CD4-positive, alpha-beta T cell treated with Interleukin-10 for 1 hour (primary cell): Measurements from ENCODE around the gene MBNL1.

Source experiments
- DNase-seq: peaks from one replicate; pipeline ENCODE4 v3.0.0-alpha.2; 2020

Gene MBNL1

DNA sequence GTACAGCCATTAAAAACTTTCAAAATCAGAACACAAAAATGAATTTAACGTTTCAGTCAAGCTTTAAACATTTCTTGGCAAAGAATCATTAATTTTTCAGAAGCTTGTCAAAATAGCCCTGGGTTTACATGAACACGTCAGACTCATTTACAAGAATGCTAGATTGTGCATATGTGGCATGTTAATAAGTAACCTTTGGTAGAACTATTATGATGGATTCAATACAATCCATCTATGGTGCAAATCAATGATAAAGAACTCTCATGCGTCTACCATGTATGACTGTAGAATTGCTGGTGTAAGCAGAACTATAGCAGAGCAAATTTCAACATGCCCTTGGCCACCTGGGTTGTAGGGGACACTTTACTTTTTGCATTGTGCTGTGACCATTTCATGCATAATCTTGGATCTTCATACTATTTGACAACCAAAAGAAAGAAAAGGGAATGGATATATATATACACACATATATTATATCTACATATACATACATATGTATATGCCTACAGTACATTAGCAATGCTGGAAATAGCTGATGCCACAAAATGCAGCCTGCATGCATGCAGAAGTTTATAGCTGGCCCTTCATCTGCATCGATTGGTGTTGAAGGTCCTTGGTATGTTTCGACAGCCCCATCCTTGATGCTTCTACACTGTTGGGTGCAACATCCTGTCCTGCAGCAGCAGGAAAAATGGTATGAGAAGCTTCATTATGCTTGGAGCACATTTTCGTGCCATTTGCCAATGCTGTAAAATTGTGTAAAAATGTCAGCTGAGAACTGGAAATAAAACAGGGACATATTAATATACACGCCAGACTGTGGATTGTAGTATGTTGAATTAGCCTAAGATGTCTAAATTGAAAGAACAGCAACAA is 189.0 kb downstream of the MBNL1 start:
- DNase-seq = no peak

DNA sequence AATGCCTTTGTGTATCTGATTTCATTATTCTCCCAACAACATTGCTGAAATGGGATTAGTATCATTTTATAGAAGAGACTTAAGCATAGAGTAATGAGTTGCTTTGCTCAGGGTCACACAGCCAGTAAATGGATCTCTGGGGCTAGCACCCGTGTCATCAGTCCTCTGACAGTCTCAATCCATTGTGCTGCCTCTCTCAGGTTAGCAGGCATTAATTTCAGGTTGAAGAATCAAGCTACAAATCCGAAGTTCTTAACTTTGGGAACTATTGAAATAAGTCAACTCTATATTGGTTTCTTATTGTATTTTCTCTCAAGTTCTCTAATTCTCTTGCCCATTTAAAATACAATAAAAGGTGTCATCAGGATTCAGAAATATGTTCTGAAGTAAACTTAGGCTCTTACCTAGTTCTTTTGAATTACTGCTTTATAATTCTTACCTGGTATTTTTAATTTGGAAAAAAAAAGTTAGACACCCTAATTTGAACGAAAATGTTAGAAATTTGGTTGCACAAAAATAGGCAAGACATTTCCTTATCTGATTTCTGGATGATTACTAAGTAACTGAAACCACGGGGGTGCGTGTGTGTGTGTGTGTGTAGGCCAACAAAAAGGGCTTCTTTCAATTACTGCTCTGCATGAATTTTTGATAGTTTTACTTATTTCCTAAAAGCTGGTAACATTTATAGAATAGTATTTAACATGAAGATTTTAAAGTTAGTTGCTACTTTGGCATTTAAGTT is 189.8 kb downstream of the MBNL1 start:
- DNase-seq = no peak

DNA sequence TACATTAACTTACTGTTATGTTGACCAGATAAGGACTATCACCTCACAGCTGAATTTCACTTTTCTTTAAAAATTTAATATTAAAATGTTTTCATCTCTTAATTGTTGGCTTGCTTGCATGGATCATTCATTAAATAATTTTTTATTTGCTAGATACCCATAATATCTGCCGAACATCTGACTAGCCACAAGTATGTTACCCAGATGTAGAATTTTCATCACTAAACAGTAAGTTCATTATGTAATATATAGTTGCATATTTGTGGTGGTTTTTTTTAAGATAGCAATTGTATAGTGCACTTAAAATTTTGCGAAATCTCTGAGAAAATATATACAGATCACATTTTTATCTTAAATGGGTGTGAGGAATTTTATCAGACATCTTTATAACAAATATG is 190.4 kb downstream of the MBNL1 start:
- DNase-seq = no peak

DNA sequence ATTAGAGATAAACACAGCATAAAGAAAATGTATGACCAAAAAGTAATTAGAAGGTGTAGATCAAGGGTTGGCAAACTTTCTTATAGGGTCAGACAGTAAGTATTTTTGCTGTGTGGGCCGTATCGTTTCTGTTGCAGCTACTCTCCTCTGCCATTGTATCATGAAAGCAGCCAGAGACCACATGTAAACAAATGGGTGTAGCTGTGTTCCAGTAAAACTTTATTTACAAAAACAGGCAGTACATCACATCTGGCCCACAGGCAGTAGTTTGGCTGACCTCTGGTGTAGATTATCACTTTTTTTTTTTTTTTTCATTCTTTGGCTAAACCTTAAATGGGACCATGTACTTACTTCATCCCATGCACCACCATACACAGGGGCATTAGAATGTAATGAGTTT is 190.8 kb downstream of the MBNL1 start:
- DNase-seq = no peak

DNA sequence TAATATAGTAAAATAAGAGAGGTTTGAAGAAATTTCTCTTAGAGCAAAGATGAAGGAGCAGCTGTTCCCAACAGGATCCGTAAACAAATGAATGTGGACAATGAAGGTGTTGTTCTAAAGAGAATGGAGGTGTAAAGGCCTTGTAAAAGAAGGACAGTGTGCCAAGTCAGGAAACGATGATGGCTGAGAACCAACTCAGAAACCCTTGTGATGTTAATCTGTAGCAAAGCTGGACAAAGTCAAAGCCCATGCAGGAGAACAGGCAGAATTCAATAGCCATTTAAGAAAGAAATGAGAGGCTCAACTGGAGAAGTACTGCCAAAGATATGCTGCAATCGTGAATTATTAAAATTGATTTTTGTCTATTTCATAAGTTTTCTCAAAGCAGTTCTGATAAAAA is 192.2 kb downstream of the MBNL1 start:
- DNase-seq = no peak

DNA sequence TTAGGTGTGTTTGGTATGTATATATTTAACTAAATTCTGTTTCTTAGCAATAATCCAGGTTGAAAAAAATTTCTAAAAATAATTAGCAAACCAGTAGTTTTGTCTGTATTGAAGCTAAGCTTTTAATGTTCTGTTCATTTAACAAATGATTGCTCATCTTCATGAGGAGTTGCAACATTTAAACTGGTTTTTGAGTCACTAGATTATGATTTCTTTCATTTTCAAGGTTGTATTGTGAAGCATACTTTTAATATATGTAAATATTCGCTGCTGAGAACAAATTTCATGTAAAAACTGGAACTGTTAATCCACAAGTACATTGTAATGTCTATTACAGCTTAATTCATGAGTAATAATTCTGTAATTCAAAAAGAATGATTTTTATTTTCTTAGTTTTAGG is 192.7 kb downstream of the MBNL1 start:
- DNase-seq = no peak

DNA sequence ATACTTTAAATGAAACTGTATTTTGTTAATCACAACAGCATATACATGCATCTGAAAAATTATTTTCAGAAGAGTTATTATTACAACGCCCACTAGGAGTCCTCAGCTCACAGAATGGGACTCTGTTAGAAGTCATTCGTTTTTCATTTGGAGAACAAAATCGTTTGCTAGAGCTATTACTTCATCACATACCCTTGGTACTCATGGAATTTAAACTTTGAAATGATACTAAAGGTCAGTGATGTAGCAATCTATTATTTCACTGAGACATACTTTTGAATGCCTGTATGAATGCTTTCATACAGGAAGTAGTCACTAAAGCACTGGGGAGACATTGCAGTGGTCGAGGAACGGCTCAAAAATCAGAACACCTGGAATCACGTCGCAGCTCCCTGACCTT is 198.1 kb downstream of the MBNL1 start:
- DNase-seq = peak; percentile 43

DNA sequence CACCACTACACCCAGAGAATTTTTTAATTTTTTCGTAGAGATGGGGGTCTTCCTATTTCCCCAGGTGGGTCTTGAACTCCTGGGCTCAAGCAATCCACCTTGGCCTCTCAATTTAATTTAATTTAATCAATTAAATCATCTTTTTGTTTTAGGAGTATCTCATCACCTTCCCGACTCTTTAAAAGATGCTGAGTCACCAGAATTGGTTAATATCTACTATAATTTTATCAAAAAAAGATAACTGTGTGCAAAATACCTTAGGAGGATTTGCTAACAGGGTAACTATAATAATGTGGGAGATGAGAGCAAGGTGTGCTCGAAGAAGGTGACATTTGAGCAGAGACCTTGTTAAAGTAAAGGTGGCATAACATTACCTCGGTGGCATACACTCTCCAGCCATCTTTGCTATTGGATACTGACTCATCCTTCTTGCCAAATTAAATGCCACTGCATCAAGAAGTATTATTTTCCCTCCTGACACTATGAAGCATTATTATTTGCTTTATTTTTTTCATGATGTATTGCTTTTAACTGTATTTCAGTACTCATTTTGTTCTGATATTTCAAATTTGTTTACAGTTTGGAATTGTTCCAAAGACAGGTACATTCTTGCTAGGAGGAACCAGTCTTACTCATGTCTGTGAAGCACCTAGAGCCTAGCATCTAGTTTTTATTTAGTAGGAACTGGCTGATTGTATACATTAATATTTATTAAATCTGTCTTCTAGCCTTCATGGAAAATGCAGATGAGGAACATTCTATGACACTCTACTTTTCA is 200.7 kb downstream of the MBNL1 start:
- no peak for DNase-seq

DNA sequence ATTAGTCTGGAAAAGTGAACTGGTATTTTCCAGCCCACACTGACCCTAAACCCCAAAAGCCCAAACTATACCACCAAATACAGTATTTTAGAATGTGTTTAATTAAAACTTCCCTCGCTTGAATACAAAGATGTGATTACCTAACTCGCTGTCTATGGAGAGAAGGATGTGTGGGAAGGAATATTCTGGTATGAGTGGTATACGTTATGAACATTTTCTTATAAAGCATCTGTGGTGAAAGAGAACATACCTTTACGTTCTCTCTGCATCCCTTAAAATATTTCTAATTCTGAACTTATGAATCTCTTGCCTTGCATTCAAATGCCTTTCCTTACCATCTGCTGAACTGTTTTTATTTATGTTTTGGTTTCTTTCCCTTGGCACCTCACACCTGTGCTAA is 201.4 kb downstream of the MBNL1 start:
- DNase-seq = no peak

DNA sequence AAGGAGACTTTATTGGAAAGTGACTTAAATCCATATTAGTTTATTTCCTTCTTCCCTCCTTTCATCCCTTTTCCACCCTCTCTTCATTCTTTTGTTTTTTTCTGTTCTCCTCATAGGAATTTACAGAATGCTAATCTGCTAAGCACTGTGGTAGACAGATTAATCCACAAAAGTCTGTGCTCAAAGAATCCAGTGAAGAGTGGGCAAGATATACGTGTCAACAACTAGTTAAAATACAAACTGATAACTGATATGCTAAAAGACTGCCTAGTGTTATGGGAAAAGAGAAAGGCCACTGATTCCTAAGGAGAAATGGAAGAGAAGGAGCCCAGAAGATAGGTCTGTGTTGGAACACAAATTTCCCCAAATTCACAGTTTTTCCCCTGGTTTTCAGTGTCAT is 202.2 kb downstream of the MBNL1 start:
- no peak for DNase-seq

DNA sequence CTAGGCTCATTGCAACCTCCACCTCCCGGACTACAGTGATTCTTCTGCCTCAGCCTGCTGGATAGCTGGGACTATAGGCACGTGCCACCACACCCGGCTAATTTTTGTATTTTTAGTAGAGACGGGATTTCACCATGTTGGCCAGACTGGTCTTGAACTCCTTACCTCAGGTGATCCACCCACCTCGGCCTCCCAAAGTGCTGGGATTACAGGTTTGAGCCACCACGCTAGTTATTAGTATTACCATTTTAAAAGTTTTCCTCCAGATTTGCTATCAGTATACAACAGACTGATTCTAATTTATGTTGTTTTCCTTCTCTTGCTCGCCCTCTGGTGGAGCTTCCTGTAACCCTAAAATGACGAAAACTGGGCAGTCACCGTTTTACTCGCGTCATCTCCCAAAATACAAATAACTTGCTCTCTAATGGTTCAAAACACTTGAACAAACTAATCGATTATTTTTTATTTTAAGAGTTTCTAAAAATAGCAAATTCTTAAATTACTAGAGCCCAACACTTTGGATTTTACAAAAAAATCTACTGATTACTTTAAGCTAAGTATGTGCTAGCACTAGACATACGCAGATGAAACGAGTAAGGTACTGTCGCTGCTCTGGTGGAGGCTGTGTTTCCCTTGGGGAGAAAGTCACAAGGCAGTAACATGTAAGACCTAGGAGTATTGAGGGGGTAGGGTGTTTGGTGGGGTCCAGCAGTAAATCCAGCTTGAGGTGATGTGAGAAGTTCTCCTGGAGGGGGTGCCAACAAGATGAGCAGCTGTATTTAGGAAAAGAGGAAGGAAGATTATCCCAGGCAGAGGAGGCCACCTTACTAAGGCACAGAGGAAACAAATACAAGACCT is 203.3 kb downstream of the MBNL1 start:
- peak; percentile 79 for DNase-seq

DNA sequence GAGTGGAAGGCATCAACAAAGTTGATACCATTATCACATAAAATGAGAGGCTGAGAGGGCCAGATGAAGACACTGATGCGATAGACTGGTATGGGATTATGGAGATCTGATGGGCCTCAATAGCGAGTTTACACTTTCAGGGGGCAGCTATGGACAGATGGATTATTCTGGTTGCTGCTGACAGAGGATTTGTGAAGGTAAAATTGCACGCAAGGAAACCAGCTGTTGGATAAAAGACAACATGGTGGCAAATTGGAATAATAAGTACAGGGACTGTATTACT is 203.9 kb downstream of the MBNL1 start:
- no peak for DNase-seq

DNA sequence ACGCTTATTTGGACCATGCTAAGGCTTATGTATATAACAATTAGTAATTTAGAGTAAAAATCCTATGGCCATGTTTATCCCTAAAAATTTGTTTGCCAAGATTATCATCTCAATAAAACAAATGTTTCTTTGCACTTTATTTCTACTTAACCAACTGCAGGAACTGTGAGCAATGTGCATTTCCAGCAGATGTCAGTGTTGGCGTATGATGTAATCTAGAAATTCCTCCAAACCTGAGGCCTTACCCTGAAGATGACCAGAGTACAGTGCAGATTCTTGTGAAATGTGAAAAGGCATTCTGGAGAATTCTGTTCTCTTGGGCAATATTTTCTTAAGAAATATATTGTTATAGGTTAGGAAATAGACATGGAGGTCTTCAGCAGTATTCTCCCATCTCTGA is 205.9 kb downstream of the MBNL1 start:
- no peak for DNase-seq

DNA sequence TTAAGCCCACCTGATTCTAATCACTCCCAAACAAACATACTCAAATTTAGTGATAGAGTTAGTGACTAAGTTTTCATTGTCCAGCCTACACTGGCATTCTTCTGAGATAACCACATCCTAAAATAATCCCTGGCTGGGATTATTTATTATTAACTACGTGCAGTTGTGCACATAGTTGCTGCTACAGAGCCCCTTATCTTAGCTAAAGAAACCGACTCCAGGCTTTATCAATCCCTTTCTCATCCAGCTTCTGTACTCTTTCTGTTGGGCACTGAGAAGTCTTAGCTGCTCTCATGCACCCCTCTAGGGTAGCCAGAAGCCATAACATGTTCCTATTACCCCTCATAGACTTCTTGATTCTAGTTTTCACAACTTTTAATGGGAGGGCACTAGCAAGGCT is 208.7 kb downstream of the MBNL1 start:
- no peak for DNase-seq

DNA sequence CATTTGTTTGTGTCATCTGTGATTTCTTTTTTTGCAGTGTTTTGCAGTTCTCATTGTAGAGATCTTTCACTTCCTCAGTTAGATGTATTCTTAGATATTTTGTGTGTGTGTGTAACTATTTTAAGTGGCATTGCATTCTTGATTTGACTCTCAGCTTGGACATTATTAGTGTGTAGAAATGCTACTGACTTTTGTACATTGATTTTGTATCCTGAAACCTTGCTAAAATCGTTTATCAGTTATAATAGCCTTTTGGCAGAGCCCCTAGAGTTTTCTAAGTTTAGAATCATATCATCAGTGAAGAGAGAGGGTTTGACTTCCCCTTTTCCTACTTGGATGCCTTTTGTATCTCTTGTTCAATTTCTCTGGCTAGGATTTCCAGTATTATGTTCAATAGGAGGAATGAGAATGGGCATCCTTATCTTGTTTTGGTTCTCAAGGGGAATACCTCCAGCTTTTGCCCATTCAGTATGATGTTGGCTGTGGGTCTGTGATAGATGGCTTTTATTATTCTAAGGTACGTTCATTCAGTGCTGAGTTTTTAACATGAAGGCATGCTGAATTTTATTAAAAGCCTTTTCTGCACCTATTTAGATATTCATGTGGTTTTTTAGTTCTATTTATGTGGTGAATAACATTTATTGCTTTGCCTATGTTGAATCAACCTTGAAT is 211.7 kb downstream of the MBNL1 start:
- no peak for DNase-seq

DNA sequence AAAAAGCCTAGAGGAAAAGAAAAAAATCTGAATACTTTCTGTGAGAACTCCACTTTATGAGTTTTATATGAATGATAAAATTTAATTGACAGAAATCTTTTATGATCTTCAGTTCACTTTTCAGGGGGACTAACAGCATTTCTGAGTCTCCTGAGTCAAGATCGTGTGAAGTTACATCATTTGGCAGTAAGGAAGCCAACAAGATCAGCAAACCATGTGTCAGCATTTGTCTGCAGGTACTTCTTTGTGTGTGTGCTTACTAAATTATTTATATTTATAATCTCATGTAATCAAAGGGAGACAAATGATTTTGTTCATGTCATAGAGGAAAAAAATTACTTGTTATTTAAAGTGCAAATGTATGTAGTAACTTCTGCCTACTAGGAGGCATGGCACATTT is 217.6 kb downstream of the MBNL1 start:
- no peak for DNase-seq

DNA sequence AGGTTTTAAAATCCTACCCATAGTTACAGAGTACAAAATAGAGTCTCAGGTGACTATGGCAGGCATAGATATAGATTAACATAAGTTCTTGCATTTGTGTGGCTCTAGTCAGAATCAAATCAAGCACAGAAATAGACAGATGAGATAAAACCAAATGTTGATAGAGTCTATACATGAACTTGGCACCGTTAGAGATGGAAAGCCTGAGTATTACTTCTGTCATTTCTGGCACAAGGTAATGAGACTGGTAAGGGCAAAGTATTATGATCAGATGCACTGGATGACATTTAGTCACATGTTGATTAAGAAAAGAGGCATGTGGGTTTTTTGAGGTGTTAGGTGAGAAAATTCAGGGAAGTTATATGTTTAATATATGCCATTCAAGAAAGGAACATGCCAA is 219.7 kb downstream of the MBNL1 start:
- no peak for DNase-seq

DNA sequence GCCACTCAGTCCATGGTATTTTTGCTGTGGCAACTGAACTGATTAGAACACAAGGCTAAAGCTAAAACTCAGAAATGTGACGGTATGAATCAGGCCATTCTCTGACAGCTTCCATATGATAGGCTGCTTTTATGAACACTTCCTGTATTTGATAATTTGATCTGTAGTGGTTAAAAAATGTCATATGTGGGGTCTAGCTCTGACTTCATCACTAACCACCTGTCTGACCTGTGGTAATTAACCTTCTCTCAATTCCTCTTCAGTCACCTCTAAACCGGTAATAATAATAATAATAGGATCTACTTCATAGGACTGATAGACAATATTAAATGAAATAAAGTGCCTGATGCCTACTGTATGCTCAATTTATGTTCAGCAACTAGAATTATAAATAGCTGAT is 223.2 kb downstream of the MBNL1 start:
- no peak for DNase-seq

DNA sequence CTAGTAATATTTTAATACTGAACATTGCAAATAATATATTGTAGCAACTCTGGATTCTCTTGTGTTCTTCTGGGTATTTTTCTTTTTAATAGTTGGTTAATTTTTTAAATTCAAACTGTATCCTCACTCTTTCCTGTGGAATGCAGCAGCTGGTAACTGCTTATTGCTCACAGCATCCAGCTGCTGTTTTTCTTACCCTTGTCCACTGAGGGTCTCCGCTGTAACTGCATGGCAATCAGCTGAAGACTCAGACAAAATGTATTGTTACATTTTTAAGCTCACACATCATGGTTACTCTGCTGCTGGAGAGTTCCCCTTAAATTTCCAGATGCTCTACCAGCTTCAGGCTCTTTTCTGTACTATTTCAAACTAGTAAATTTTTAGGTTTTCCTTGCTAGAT is 227.6 kb downstream of the MBNL1 start:
- DNase-seq = no peak

DNA sequence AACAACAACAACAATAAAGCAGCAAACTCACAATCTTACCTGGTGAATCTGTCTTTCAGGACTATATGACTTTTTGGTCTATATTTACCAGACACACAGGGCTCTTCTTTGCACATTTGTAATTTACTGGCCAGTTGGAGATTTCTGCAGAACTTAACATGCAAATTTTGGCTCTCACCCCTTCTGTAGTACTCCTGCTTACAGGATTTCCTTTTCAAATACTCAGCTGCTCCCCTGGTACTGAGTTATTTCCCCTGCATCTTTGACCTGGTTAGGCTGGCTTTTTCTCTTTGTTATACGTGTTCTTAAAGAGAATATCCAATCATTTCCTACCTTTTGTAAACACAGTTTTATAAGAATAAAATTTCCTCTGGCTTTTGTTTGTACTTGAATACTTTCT is 228.0 kb downstream of the MBNL1 start:
- no peak for DNase-seq

DNA sequence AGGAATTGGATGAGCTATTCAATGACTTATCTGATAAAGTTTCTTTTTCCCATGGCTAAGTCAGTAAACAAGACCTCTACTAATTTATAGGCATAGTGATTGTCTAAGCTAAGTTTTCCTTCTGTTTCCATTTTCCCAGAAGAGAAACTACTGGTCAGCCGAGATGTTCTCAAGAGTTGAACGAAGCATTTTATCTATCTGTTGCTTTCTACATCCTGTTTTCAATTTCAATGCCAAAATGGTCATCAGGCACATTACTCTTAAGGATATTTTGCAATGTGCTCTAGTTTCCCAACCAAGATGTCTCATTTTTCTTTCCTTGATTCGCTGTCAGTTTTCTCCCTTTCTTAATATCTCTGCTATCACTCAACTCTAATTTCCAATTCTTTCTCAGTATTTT is 228.7 kb downstream of the MBNL1 start:
- no peak for DNase-seq

DNA sequence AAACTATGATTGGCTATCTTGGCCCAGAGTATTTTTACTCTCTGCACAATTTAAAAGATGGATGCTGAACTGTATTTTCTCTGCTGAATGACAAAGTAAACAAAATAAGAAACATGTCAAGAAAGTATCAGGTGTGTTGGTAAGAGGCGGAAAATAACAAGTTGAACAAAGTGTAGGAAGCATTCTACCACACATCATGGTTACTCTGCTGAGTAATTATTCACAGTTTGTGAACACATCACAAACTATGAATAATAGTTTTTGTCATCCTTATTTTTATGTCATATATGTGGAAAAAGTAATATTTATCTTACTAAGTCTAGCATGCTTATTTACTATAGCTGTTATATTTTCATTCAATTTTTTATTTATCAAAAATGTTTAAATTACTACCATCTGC is 229.2 kb downstream of the MBNL1 start:
- DNase-seq = no peak
